Suprapubic skin (tissue), 4 donors: ENCODE measurements around the gene RPP14. TPM values are rescaled to one million over a fixed set of nuclear protein-coding genes. Genes with fewer than 3 reads are reported as not detected.
"Not testable (repeated sequence)": the region's sequence is repeated elsewhere in the genome, so short reads cannot be mapped to it uniquely, and the experiment has no call there.

ENCODE experiments used
- DNase-seq, 2 donors: peaks; one replicate each; pipeline ENCODE4 v3.0.0-alpha.2; 2019; ENCODE audit warnings: low spot score in 2 of 2
- H3K27ac ChIP-seq: fragments of 200-600 bp; sonication (generic); one replicate; pipeline ENCODE4 v1.5.1; 2019
- H3K27me3 ChIP-seq: fragments of 200-600 bp; sonication (generic); one replicate; pipeline ENCODE4 v1.5.1; 2019
- H3K36me3 ChIP-seq: fragments of 200-600 bp; sonication (generic); one replicate; pipeline ENCODE4 v1.5.1; 2019
- H3K4me1 ChIP-seq: fragments of 200-600 bp; sonication (generic); one replicate; pipeline ENCODE4 v1.5.1; 2019
- H3K4me3 ChIP-seq: fragments of 200-600 bp; sonication (generic); one replicate; pipeline ENCODE4 v1.5.1; 2019; ENCODE audit warnings: mild to moderate bottlenecking
- H3K9me3 ChIP-seq: fragments of 200-600 bp; sonication (generic); one replicate; pipeline ENCODE4 v1.5.1; 2019
- CTCF ChIP-seq, 2 donors: fragments of 200-600 bp in 1 of 2; fragments of 450-650 bp in 1 of 2; sonication (generic) in 1 of 2; IDR thresholded peaks; one replicate each; pipeline ENCODE4 v1.5.1; 2016 to 2019; ENCODE audit warnings: antibody characterized with exemption in 2 of 2, mild to moderate bottlenecking in 1 of 2, moderate library complexity in 1 of 2
- EP300 ChIP-seq: sonication (generic); formaldehyde crosslinking; IDR thresholded peaks from one replicate; pipeline ENCODE4 v1.6.1; 2017; ENCODE audit warnings: antibody characterized with exemption
- POLR2A ChIP-seq, 2 donors: fragments of 450-650 bp; IDR thresholded peaks; one replicate each; pipeline ENCODE4 v1.6.1; 2017; ENCODE audit warnings: antibody characterized with exemption in 2 of 2, mild to moderate bottlenecking in 2 of 2, moderate library complexity in 2 of 2
- POLR2AphosphoS5 ChIP-seq, 3 donors: sonication (generic); formaldehyde crosslinking; IDR thresholded peaks; one replicate each; pipeline ENCODE4 v1.6.1; 2017; ENCODE audit warnings: antibody characterized with exemption in 3 of 3
- WGBS: methylation state at CpG from one replicate; pipeline ENCODE4 v1.1.5; 2018; 5-methylcytosine and 5-hydroxymethylcytosine counted together
- total RNA-seq, 4 donors: library from RNA; depleted of rRNA; stranded (reverse); fragments of >200 nt; gene quantifications; one replicate each; pipeline ENCODE4 v1.1.0, GENCODE V29; 2016

Gene RPP14
- total RNA-seq, 4 donors from 2014 or later: 5.0 to 9.9 (median 8.0) TPM

GRCh38 chr3:58261954-58262666, 43.9 kb upstream of the RPP14 start:
- H3K4me1 ChIP-seq: peaks cover 4% of the 10 kb centered on the region
- no peak for DNase-seq
- H3K36me3 ChIP-seq: peaks cover 26% of the 10 kb centered on the region
- 93% methylated on average over 3 of the region's 3 CpGs for WGBS
- TF ChIP-seq EP300 (no peak), CTCF (IDR thresholded peaks at IDR 0.05) (no peak), POLR2A (IDR thresholded peaks at IDR 0.05) (no peak), POLR2AphosphoS5 (IDR thresholded peaks at IDR 0.05) (no peak)
- H3K27ac ChIP-seq: no peak overlapping the region
- no peaks in the 10 kb centered on the region for H3K9me3 ChIP-seq
- no peak overlapping the region for H3K4me3 ChIP-seq
- H3K27me3 ChIP-seq: no peaks in the 10 kb centered on the region

GRCh38 chr3:58266577-58266976, 39.5 kb upstream of the RPP14 start:
- no peak overlapping the region for H3K4me3 ChIP-seq
- WGBS: 57% methylated on average over 1 of the region's 1 CpG
- no peaks in the 10 kb centered on the region for H3K27me3 ChIP-seq
- no peak for DNase-seq
- H3K4me1 ChIP-seq: peaks cover 4% of the 10 kb centered on the region
- no peak for TF ChIP-seq CTCF (IDR thresholded peaks at IDR 0.05)
- no peak for TF ChIP-seq EP300
- TF ChIP-seq POLR2A (IDR thresholded peaks at IDR 0.05): no peak
- no peak for TF ChIP-seq POLR2AphosphoS5 (IDR thresholded peaks at IDR 0.05)
- H3K27ac ChIP-seq: no peak overlapping the region
- peaks cover 27% of the 10 kb centered on the region for H3K36me3 ChIP-seq
- H3K9me3 ChIP-seq: no peaks in the 10 kb centered on the region

GRCh38 chr3:58267543-58267942, 38.5 kb upstream of the RPP14 start:
- 96% methylated on average over 1 of the region's 1 CpG for WGBS
- H3K27me3 ChIP-seq, H3K27ac ChIP-seq, H3K9me3 ChIP-seq, H3K4me3 ChIP-seq, DNase-seq: not testable (repeated sequence)
- Histone ChIP-seq H3K36me3 (peaks cover 27% of the 10 kb centered on the region), H3K4me1 (peaks cover 10% of the 10 kb centered on the region)

GRCh38 chr3:58269356-58269755, 36.7 kb upstream of the RPP14 start:
- no peak for DNase-seq
- H3K9me3 ChIP-seq: no peaks in the 10 kb centered on the region
- peaks cover 10% of the 10 kb centered on the region for H3K4me1 ChIP-seq
- peaks cover 30% of the 10 kb centered on the region for H3K36me3 ChIP-seq
- no peak overlapping the region for H3K27ac ChIP-seq
- TF ChIP-seq EP300 (no peak), CTCF (IDR thresholded peaks at IDR 0.05) (no peak), POLR2AphosphoS5 (IDR thresholded peaks at IDR 0.05) (no peak), POLR2A (IDR thresholded peaks at IDR 0.05) (no peak)
- WGBS: 95% methylated on average over 2 of the region's 2 CpGs
- H3K27me3 ChIP-seq: no peaks in the 10 kb centered on the region
- no peak overlapping the region for H3K4me3 ChIP-seq

GRCh38 chr3:58270485-58270884, 35.6 kb upstream of the RPP14 start:
- H3K27ac ChIP-seq: no peak overlapping the region
- H3K36me3 ChIP-seq: peaks cover 40% of the 10 kb centered on the region
- no peak overlapping the region for H3K4me3 ChIP-seq
- DNase-seq: no peak
- H3K27me3 ChIP-seq: no peaks in the 10 kb centered on the region
- peaks cover 10% of the 10 kb centered on the region for H3K4me1 ChIP-seq
- TF ChIP-seq POLR2A (IDR thresholded peaks at IDR 0.05) (no peak), EP300 (no peak), POLR2AphosphoS5 (IDR thresholded peaks at IDR 0.05) (no peak), CTCF (IDR thresholded peaks at IDR 0.05) (no peak)
- H3K9me3 ChIP-seq: no peaks in the 10 kb centered on the region
- WGBS: 96% methylated on average over 2 of the region's 2 CpGs
